Gastrocnemius medialis (tissue), 4 donors: ENCODE measurements around the gene SLFN5. TPM values are rescaled to one million over a fixed set of nuclear protein-coding genes. Genes with fewer than 3 reads are reported as not detected.
"Not testable (repeated sequence)": the region's sequence is repeated elsewhere in the genome, so short reads cannot be mapped to it uniquely, and the experiment has no call there.

Experiments used
- ATAC-seq, 2 donors: fragments of 150-250 bp; one replicate each; pipeline ENCODE4 v1.9.1; 2016
- DNase-seq, 2 donors: peaks; one replicate each; pipeline ENCODE4 v3.0.0-alpha.2; 2019
- H3K27ac ChIP-seq, 4 donors: fragments of 200-600 bp; sonication (generic); 1 replicate in 1 of 4; 2 replicates in 3 of 4; pipeline ENCODE4 v1.5.1; 2016 to 2018; ENCODE audit warnings: mild to moderate bottlenecking in 2 of 4, moderate library complexity in 1 of 4
- H3K27me3 ChIP-seq, 3 donors: fragments of 200-600 bp; sonication (generic) in 2 of 3; 1 replicate in 1 of 3; 2 replicates in 2 of 3; pipeline versions ENCODE4 v1.5.1 to v1.6.0; 2016 to 2019; ENCODE audit warnings: mild to moderate bottlenecking in 1 of 3, moderate library complexity in 1 of 3
- H3K36me3 ChIP-seq, 2 donors: fragments of 200-600 bp; sonication (generic) in 1 of 2; one replicate each; pipeline ENCODE4 v1.5.1; 2017 to 2018
- H3K4me1 ChIP-seq, 2 donors: fragments of 200-600 bp; sonication (generic) in 1 of 2; one replicate each; pipeline ENCODE4 v1.5.1; 2016 to 2017; ENCODE audit warnings: mild to moderate bottlenecking in 2 of 2
- H3K4me3 ChIP-seq, 4 donors: fragments of 200-600 bp; sonication (generic) in 3 of 4; 1 replicate in 1 of 4; 2 replicates in 3 of 4; pipeline ENCODE4 v1.5.1; 2016 to 2019; ENCODE audit warnings: mild to moderate bottlenecking in 2 of 4
- H3K9me3 ChIP-seq, 3 donors: fragments of 200-600 bp; sonication (generic) in 2 of 3; 1 replicate in 1 of 3; 2 replicates in 2 of 3; pipeline ENCODE4 v1.5.1; 2016 to 2019
- CTCF ChIP-seq, 5 experiments: fragments of 450-650 bp in 3 of 5; fragments of 200-600 bp in 2 of 5; sonication (generic) in 2 of 5; IDR thresholded peaks in 4 of 5; conservative IDR thresholded peaks in 1 of 5; 1 replicate in 4 of 5; 2 replicates in 1 of 5; pipeline ENCODE4 v1.5.1; 2016 to 2019; ENCODE audit warnings: antibody characterized with exemption in 5 of 5, mild to moderate bottlenecking in 3 of 5, moderate library complexity in 3 of 5
- POLR2A ChIP-seq, 2 donors: fragments of 450-650 bp; IDR thresholded peaks; one replicate each; pipeline ENCODE4 v1.6.1; 2017; ENCODE audit warnings: antibody characterized with exemption in 2 of 2, mild to moderate bottlenecking in 2 of 2, moderate library complexity in 2 of 2
- in situ Hi-C, 4 donors: fragments of 200-750 bp; cut with MboI; loops; one replicate each; pipeline versions ENCODE4 v1.15.0 to v1.8.0; 2017; ENCODE audit warnings: low sequenced_read_pairs in 4 of 4
- intact Hi-C: fragments of 100-400 bp; cut with DNase I; formaldehyde crosslinking; loops from one replicate; pipeline ENCODE4 v1.15.1; 2023; ENCODE audit warnings: low total_unique reads
- total RNA-seq, 4 donors: library from RNA; depleted of rRNA; stranded (reverse); fragments of >200 nt; gene quantifications; one replicate each; pipeline versions ENCODE4 v1.1.0 to v1.2.3, GENCODE V29; 2016

Gene SLFN5
- total RNA-seq, 4 donors from 2014 or later, result 25.3 to 79.3 (median 37.4) TPM

- DNase-seq (no peak), ATAC-seq (no peak)
- H3K9me3 ChIP-seq, result no peaks in the 10 kb centered on the region
- intact Hi-C loops (no loop called here), in situ Hi-C loops (no loop called here)
- H3K4me3 ChIP-seq, result no peak overlapping the region
- no peaks in the 10 kb centered on the region for H3K27me3 ChIP-seq
- H3K4me1 ChIP-seq, result no peaks in the 10 kb centered on the region
- no peak for TF ChIP-seq CTCF (IDR thresholded peaks at IDR 0.05 in 4 of 5, conservative IDR thresholded peaks at IDR 0.05 in 1 of 5)
- TF ChIP-seq POLR2A (IDR thresholded peaks at IDR 0.05), result no peak
- H3K36me3 ChIP-seq, result peaks cover 0 to 63% of the 10 kb centered on the region in 2 donors
- H3K27ac ChIP-seq, result no peak overlapping the region
Observed at GRCh38 chr17:35265566-35266141, 22.8 kb downstream of the SLFN5 start.

DNA sequence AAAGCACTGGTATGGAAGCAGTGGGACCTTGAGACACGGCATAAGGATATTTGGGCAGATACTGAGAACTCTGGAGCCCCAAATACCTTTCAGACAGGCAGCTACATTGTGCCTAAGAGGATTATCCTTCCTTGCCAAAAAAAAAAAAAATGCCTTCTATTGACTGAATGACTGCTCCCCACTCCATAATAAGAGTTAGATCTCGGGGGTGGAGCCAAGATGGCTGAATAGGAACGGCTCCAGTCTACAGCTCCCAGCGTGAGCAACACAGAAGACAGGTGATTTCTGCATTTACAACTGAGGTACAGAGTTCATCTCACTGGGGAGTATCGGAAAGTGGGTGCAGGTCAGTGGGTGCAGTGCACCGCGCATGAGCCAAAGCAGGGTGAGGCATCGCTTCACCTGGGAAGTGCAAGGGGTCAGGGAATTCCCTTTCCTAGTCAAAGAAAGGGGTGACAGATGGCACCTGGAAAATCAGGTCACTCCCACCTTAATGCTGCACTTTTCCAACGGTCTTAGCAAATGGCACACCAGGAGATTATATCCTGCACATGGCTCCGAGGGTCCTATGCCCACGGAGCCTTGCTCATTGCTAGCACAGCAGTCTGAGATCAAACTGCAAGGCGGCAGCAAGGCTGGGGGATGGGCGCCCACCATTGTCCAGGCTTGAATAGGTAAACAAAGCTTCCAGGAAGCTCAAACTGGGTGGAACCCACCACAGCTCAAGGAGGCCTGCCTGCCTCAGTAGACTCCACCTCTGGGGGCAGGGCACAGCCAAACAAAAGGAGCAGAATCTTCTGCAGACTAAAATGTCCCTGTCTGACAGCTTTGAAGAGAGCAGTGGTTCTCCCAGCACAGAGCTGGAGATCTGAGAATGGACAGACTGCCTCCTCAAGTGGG is 31.5 kb downstream of the SLFN5 start:
- H3K36me3 ChIP-seq, H3K4me1 ChIP-seq, ATAC-seq, in situ Hi-C loops, H3K27ac ChIP-seq, H3K9me3 ChIP-seq, H3K27me3 ChIP-seq, H3K4me3 ChIP-seq, DNase-seq, intact Hi-C loops: not testable (repeated sequence)

DNA sequence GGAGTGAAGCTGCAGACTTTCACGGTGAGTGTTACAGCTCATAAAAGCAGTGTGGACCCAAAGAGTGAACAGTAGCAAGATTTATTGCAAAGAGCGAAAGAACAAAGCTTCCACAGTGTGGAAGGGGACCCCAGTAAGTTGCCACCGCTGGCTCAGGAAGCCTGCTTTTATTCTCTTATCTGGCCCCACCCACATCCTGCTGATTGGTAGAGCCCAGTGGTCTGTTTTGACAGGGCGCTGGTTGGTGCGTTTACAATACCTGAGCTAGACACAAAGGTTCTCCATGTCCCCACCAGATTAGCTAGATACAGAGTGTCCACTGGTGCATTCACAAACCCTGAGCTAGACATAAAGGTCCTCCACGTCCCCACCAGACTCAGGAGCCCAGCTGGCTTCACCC is 35.6 kb downstream of the SLFN5 start:
- DNase-seq, H3K27ac ChIP-seq, H3K4me1 ChIP-seq, H3K4me3 ChIP-seq, H3K27me3 ChIP-seq, H3K9me3 ChIP-seq, in situ Hi-C loops, intact Hi-C loops, H3K36me3 ChIP-seq, ATAC-seq: not testable (repeated sequence)

- H3K27ac ChIP-seq, in situ Hi-C loops, H3K9me3 ChIP-seq, H3K36me3 ChIP-seq, ATAC-seq, DNase-seq, intact Hi-C loops, H3K4me1 ChIP-seq, H3K27me3 ChIP-seq, H3K4me3 ChIP-seq: not testable (repeated sequence)
Observed at GRCh38 chr17:35278876-35279275, 36.0 kb downstream of the SLFN5 start.

DNA sequence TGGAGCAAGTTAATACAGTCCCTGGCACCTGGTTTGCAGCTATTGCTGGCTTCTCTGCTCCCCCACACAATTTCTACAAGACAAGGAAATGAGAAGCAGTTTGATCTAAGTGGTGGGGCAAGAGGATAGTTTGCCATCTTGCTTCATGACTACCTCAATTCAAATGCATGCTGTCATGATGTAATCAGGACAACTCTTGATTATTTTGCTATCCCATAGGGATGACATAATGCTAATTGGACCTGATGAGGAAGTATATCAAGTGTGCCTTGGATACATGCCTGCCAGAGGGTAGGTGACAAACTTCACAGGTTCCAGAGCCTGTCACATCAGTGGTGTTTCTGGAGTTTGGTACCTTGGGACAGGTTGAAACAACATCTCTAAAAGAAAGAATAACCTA is 40.9 kb downstream of the SLFN5 start:
- Histone ChIP-seq H3K27ac (no peak overlapping the region), H3K4me1 (no peaks in the 10 kb centered on the region), H3K36me3 (no peaks in the 10 kb centered on the region), H3K4me3 (no peak overlapping the region), H3K9me3 (no peaks in the 10 kb centered on the region), H3K27me3 (no peaks in the 10 kb centered on the region)
- TF ChIP-seq POLR2A (IDR thresholded peaks at IDR 0.05) (no peak), CTCF (IDR thresholded peaks at IDR 0.05 in 4 of 5, conservative IDR thresholded peaks at IDR 0.05 in 1 of 5) (no peak)
- in situ Hi-C loops, result no loop called here
- ATAC-seq, result no peak
- intact Hi-C loops, result no loop called here
- no peak for DNase-seq

DNA sequence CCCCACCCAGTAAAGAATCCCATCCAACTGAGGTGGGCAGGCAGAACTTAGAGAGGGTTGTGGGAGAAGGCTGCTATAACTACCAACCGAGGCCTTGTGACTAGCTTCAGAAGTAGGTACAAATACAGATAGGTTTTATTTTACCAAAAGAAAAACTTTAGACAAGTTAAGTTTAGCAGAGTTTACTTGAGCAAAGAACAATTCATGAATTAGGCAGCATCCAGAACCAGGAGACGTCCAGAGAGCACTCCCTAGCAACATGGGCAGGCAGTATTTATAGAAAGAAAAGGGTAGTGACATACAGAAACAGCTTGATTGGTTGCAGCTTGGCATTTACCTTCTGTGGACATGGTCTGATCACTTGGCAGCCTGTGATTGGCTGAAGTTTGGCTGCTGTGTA is 42.1 kb downstream of the SLFN5 start:
- H3K27me3 ChIP-seq, result peaks cover 0 to 5% (median 0%) of the 10 kb centered on the region in 3 donors
- no peaks in the 10 kb centered on the region for H3K4me1 ChIP-seq
- no peak for TF ChIP-seq POLR2A (IDR thresholded peaks at IDR 0.05)
- no peak for TF ChIP-seq CTCF (IDR thresholded peaks at IDR 0.05 in 4 of 5, conservative IDR thresholded peaks at IDR 0.05 in 1 of 5)
- DNase-seq (no peak), ATAC-seq (no peak)
- intact Hi-C loops (no loop called here), in situ Hi-C loops (no loop called here)
- no peaks in the 10 kb centered on the region for H3K36me3 ChIP-seq
- H3K4me3 ChIP-seq, result no peak overlapping the region
- H3K9me3 ChIP-seq, result no peaks in the 10 kb centered on the region
- H3K27ac ChIP-seq, result no peak overlapping the region
